GM12875 (cell line): ENCODE data around the gene RASD2.

Experiments
- H3K4me3 ChIP-seq: one replicate; pipeline ENCODE4 v1.5.1; 2011; ENCODE audit warnings: low read depth, low read length, control low read depth
- CTCF ChIP-seq: IDR thresholded peaks from 2 replicates; pipeline ENCODE4 v1.5.1; 2011; ENCODE audit warnings: low read depth, mild to moderate bottlenecking, control low read depth, inconsistent platforms, low read length, moderate library complexity, borderline replicate concordance; ENCODE audit not compliant: insufficient read depth

Gene RASD2

DNA sequence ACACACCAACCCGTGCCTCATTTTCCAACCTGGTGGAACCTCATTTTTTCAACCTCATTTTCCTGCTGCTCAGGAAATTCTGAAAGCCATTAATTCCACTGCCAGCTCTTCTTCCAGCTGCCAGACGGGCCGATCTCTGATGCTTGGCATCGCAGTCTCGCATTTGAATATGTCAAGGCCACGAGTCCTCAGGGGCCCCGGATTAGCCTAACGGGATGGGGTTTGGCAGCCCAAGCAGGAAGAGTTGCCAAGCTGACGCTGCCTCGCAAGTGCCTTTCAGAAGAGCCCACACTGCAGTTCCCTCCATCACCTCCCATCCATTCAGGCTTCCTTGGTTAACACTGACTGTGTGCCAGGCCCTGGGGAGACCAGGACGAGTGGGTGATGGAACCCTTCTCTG lies 8.7 kb downstream of the RASD2 start:
- no peak overlapping the region for H3K4me3 ChIP-seq
- no peak for TF ChIP-seq CTCF

- H3K4me3 ChIP-seq, result no peak overlapping the region
- no peak for TF ChIP-seq CTCF
Measured at GRCh38 chr22:35551549-35552177, 11.0 kb downstream of the RASD2 start.

DNA sequence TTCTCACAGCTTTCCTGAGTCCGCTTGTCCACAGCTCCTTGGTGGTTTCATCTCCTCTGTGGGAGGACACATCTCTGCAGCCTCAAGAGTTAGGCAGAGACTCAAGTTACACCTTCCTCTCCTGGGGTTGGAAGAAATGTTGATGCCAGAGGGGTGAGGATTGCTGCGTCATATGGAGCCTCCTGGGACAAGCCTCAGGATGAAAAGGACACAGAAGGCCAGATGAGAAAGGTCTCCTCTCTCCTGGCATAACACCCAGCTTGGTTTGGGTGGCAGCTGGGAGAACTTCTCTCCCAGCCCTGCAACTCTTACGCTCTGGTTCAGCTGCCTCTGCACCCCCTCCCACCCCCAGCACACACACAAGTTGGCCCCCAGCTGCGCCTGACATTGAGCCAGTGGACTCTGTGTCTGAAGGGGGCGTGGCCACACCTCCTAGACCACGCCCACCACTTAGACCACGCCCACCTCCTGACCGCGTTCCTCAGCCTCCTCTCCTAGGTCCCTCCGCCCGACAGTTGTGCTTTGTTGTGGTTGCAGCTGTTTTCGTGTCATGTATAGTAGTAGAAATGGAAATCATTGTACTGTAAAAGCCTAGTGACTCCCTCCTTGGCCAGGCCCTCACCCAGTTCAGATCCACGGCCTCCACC lies 11.7 kb downstream of the RASD2 start:
- H3K4me3 ChIP-seq, result no peak overlapping the region

DNA sequence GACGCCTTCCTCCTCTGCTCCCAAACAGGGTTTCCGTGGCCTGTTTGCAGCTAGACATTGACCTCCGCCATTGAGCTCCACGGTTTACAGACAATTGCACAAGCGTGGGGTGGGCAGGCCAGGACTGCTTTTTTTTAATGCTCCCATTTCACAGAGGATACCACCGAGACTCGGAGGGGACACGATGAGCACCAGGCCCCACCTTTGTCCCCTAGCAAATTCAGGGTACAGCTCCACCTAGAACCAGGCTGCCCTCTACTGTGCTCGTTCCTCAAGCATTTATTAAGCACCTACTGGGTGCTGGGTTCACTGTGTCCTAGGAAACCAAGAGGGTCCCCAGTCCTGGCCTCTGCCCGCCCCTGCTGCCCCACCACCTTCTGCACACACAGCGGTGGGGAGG lies 12.2 kb downstream of the RASD2 start:
- no peak overlapping the region for H3K4me3 ChIP-seq
- TF ChIP-seq CTCF, result no peak

More for the DNA sequence above, 11.7 kb downstream of the RASD2 start:
- TF ChIP-seq CTCF, result no peak

DNA sequence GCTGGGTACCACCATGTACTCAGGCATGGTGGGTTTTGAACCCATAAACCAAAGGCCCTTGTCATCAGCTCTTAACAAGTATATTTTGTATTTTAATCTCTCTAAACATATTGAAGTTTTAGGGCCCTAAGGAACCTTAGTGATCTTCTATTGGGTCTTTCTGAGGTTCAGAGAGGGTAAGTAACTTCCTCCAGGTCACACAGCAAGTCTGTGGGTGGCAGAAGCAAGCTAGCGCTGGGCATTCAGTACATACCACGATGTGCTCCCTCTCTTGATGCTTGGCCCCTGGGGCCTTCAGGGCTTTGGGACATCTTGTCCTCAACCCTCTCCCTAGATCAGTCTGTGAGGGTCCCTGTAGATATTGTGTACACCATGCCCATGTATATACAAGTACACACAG lies 12.7 kb downstream of the RASD2 start:
- no peak for TF ChIP-seq CTCF
- no peak overlapping the region for H3K4me3 ChIP-seq

GRCh38 chr22:35554297-35554845 lies 13.7 kb downstream of the RASD2 start:
- no peak for TF ChIP-seq CTCF
- no peak overlapping the region for H3K4me3 ChIP-seq

GRCh38 chr22:35555483-35555890 lies 14.9 kb downstream of the RASD2 start:
- no peak for TF ChIP-seq CTCF

More at GRCh38 chr22:35555483-35555890, 14.9 kb downstream of the RASD2 start:
- no peak overlapping the region for H3K4me3 ChIP-seq
